HUES6 (cell line): Measurements from ENCODE around the gene GAN.

Experiments
- H3K27ac ChIP-seq: 2 replicates; pipeline ENCODE4 v1.7.0; 2013; ENCODE audit warnings: low read depth, mild to moderate bottlenecking, low read length, inconsistent platforms
- H3K27me3 ChIP-seq: 2 replicates; pipeline ENCODE4 v1.6.1; 2013; ENCODE audit warnings: low read length; ENCODE audit not compliant: control insufficient read depth, insufficient read depth
- H3K36me3 ChIP-seq: 2 replicates; pipeline ENCODE4 v1.6.1; 2013; ENCODE audit warnings: low read length; ENCODE audit not compliant: control insufficient read depth, insufficient read depth
- H3K4me1 ChIP-seq: 2 replicates; pipeline ENCODE4 v1.6.1; 2013; ENCODE audit warnings: low read length; ENCODE audit not compliant: control insufficient read depth, insufficient read depth
- H3K4me3 ChIP-seq: 2 replicates; pipeline ENCODE4 v1.5.1; 2013; ENCODE audit warnings: low read depth, low read length
- H3K9ac ChIP-seq: one replicate; pipeline ENCODE4 v1.6.1; 2013; ENCODE audit warnings: mild to moderate bottlenecking, low read length
- H3K9me3 ChIP-seq: 2 replicates; pipeline ENCODE4 v1.6.1; 2013; ENCODE audit warnings: low read depth, low read length; ENCODE audit not compliant: control insufficient read depth, insufficient read depth

Gene GAN

DNA sequence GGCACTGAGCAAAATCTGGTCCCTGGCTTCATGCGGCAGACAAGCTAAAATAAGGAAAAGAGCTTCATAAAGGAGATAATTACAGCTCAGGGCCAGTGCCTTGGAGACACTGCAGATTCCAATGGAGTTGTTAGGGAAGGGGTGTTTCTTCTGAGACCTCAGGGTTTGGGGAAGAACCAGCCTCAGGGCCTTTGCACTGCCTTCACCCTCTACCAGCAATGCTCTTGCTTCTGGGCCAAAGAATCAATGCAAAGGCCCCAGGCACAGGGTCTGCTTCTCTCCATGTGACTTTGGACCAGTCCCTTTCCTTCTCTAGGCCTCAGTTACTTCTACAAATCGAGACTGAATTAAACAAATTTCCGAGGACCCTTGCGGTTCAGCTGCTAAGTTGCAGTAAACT lies 36.2 kb upstream of the GAN start:
- Histone ChIP-seq H3K9me3 (no peaks in the 10 kb centered on the region), H3K27me3 (no peaks in the 10 kb centered on the region), H3K27ac (no peak overlapping the region), H3K4me1 (no peaks in the 10 kb centered on the region), H3K9ac (no peak overlapping the region), H3K36me3 (no peaks in the 10 kb centered on the region), H3K4me3 (no peak overlapping the region)

DNA sequence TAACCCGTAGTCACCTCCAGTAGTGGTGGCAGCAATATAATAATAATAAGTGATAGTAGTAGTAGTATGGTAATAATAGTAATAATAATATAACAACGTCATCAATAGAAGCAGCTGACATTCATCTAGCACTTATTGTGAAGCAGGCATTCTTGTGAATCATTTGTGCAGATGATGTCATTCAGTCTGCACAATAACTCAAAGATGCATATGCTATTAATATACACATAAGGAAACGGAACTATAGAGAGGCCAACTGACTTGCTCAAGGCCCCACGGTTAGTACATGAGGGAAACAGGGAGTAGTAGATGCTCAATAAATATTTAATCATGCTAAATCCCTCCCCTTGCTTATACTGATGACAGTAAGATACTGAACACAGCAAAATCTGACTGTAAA lies 35.4 kb upstream of the GAN start:
- Histone ChIP-seq H3K4me3 (no peak overlapping the region), H3K9ac (no peak overlapping the region), H3K4me1 (no peaks in the 10 kb centered on the region), H3K9me3 (no peaks in the 10 kb centered on the region), H3K27ac (no peak overlapping the region), H3K36me3 (no peaks in the 10 kb centered on the region), H3K27me3 (no peaks in the 10 kb centered on the region)

DNA sequence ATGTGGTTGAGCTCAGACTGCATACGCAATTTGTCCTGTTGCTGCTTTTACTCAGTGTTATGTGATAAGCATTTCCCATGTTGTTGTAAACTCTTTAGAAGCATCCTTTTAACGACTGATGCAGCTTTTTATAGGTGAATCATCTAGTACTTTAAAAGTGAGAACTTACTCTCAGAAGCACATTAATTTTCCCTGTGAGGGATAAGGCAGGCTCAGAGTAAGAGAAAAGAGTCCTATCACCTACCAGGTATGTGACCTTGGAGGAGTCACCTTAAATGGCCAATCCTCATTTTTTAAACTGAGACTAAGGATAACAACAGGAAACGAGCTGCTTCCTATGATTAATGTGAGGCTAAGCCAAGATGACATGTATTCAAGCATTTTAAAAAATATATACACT lies 34.4 kb upstream of the GAN start:
- Histone ChIP-seq H3K36me3 (no peaks in the 10 kb centered on the region), H3K4me1 (no peaks in the 10 kb centered on the region), H3K4me3 (no peak overlapping the region), H3K27me3 (no peaks in the 10 kb centered on the region), H3K9ac (no peak overlapping the region), H3K27ac (no peak overlapping the region), H3K9me3 (no peaks in the 10 kb centered on the region)

DNA sequence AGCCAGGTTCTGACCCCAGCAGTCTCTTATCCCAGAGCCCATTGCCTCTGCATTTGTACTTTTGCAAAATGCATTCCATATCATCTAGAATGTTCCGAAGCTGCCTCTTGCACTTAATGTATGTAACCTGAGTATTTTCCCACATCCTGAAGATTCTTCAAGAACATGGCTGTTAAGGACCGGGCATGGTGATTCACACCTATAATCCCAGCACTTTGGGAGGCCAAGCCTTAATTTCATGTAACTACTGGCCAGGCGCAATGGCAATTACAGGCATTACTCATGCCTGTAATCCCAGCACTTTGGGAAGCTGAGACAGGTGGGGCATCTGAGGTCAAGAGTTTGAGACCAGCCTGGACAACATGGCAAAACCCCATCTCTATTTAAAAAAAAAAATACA lies 31.7 kb upstream of the GAN start:
- no peaks in the 10 kb centered on the region for H3K27me3 ChIP-seq
- no peak overlapping the region for H3K4me3 ChIP-seq
- H3K9ac ChIP-seq = no peak overlapping the region
- H3K36me3 ChIP-seq = no peaks in the 10 kb centered on the region
- H3K4me1 ChIP-seq = no peaks in the 10 kb centered on the region
- H3K9me3 ChIP-seq = no peaks in the 10 kb centered on the region
- H3K27ac ChIP-seq = no peak overlapping the region

DNA sequence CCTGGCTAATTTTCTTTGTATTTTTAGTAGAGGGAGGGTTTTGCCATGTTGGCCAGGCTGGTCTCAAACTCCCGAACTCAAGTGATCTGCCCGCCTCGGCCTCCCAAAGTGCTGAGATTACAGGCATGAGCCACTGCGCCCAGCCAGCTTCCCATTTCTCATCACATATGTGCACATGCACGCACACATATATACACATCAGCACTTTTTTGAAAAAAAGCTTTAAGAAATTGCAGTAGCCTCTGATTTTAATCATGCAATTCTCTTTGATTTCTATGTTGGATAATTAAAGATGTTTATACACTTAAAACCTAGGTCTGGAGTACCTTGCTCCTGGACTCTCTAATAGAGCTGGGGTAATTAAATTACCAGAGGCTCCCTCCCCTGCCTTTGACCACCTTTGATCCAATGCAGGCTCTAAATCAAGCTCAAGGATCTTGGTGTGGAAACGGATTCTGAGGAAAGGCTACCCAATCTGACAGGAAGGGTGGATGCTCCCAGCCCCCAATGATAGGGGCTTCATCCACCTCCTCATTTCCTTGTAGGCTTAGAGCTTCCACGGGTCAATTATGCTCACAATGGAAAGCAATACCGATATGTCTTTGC lies 29.7 kb upstream of the GAN start:
- Histone ChIP-seq H3K9ac (no peak overlapping the region), H3K4me1 (no peaks in the 10 kb centered on the region), H3K27ac (no peak overlapping the region), H3K36me3 (no peaks in the 10 kb centered on the region), H3K9me3 (no peaks in the 10 kb centered on the region), H3K27me3 (no peaks in the 10 kb centered on the region), H3K4me3 (no peak overlapping the region)

DNA sequence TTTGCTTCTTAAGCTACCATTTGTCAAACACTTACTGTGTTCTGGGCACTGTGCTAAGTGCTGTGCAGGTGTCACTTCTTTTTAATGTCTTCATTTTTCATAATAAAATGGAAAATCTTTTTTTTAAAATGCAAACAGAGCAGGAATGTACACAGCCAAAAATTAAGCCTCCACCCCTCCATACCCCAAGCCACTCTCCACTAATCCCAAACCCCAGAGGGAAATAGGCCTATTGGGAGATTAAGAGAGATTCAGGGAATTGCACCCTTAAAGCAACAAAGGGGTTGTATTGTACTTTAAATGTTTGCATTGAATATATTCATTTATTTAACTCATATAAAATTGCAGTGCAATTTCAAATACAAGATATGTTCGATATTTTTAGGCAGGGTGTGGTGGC lies 28.6 kb upstream of the GAN start:
- Histone ChIP-seq H3K27me3 (no peaks in the 10 kb centered on the region), H3K9ac (no peak overlapping the region), H3K9me3 (no peaks in the 10 kb centered on the region), H3K4me3 (no peak overlapping the region), H3K4me1 (no peaks in the 10 kb centered on the region), H3K36me3 (no peaks in the 10 kb centered on the region), H3K27ac (no peak overlapping the region)

DNA sequence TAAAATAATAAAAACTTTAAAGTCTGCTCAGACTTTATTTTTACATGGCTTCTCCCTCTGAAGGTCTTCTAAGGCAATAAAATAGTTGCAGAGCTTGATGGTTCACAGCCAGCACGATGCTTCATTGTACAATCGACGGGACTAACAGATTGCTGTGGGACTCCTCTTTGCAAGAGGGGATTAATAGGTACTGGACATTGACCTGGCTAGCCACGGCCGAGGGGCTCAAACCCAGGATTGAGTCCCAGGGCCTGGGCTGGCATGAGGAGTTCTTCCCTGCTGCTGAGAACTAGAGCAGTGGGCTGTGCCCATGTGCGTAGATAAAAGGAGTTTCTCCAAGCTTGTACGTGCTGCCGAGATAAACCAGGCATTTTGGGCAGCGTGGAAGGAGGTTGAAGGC lies 23.6 kb upstream of the GAN start:
- no peaks in the 10 kb centered on the region for H3K9me3 ChIP-seq
- no peak overlapping the region for H3K27ac ChIP-seq
- H3K9ac ChIP-seq = no peak overlapping the region
- H3K4me1 ChIP-seq = no peaks in the 10 kb centered on the region
- H3K36me3 ChIP-seq = no peaks in the 10 kb centered on the region
- no peaks in the 10 kb centered on the region for H3K27me3 ChIP-seq
- no peak overlapping the region for H3K4me3 ChIP-seq

DNA sequence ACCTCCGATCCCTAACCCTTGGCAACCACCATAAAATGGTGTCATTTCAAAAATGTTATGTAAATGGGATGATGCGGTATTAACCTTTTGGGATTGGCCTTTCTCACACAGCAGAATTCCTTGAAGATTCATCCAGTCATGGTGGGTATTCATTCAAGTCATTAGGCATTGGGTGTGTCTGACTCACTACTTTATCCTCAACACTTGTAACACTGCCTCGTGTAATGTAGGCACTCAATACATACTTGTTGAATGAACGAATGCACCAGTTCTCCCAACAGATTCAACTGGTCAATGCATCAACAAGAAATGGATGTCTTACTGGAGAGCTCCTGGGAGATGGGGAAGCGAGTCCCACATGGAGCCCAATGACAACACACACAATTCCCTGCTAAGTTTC lies 21.8 kb upstream of the GAN start:
- no peak overlapping the region for H3K4me3 ChIP-seq
- H3K9ac ChIP-seq = no peak overlapping the region
- no peak overlapping the region for H3K27ac ChIP-seq
- H3K4me1 ChIP-seq = no peaks in the 10 kb centered on the region
- H3K36me3 ChIP-seq = no peaks in the 10 kb centered on the region
- H3K9me3 ChIP-seq = no peaks in the 10 kb centered on the region
- no peaks in the 10 kb centered on the region for H3K27me3 ChIP-seq

DNA sequence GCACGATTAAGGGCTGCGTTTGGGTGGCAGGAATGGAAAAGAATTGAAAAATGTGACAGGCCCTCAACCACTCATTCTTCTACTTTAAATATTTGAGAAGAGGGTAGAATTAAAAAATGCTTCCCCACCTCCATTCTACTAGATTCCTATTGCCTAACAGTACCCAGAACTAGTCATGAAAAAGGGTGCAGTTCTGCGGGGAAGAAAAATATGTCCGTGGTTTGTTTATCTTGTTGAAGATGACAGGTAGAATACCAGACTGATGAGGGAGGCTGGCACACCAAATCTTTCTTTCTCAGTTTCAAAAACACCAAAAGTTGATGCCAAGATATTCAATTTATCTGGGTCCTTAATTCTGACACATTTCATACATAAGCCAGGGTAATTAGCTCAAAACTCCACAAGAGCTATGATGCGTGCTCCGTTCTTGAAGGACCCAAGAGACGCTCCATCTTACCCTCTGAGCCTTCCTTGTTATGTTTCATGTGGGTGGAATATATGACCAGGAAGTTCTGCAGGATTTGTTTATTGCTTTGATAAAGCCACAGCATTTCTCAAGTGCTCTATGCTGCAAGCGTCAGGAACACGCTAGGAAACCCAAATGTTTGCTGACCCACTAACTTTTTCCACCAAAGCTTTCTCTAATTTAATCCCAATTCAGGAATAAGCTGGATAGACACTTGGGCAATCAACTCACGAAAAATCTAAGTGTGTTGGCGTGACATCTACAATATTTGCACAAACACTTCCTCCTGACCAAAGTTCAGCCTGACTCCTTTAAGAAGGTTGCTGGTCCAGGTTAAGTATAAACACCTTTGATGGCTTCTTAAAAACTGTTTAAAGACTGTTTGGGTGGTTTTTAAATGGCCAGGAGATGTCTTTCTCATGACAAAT lies 20.6 kb upstream of the GAN start:
- Histone ChIP-seq H3K36me3 (no peaks in the 10 kb centered on the region), H3K4me3 (no peak overlapping the region), H3K4me1 (no peaks in the 10 kb centered on the region), H3K9me3 (no peaks in the 10 kb centered on the region), H3K9ac (no peak overlapping the region), H3K27ac (no peak overlapping the region), H3K27me3 (no peaks in the 10 kb centered on the region)

DNA sequence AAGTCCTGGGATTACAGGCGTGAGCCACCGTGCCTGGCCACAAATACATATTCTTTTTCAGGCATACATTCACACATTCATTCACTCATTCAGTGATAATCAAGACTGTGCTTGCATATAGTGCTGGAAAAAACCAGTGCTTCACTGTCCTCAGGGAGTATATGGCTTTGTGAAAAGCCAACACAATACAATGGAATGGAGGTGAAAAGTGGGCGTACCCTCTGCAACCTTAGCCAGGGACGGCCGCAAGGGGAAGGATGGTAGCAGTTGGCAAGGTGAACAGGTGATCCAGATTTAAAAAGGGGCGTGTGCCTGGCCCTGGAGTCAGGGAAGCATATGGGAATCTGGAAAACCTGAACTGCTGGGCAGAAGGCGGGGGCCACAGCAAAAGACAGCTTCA lies 18.1 kb upstream of the GAN start:
- Histone ChIP-seq H3K27me3 (no peaks in the 10 kb centered on the region), H3K4me3 (no peak overlapping the region), H3K27ac (no peak overlapping the region), H3K36me3 (no peaks in the 10 kb centered on the region), H3K4me1 (no peaks in the 10 kb centered on the region), H3K9me3 (no peaks in the 10 kb centered on the region), H3K9ac (no peak overlapping the region)

DNA sequence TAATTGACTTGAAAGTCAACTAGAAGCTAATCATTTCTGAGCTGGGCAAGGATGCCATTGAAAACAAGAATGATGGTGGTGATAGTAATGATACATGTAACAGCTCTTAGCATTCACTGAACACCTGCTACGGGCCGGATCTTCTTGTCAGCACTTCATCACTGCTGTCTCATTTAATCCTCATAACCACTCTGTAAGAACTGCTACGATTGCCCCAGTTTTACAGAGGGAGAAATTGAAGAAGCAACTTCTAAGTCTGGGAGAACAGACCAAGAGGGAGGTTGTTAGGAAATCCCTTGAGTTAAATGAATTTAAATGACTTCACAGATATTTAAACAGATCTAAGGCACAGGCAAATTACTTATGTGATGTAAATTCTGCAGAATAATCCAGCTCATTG lies 7.0 kb upstream of the GAN start:
- Histone ChIP-seq H3K4me3 (no peak overlapping the region), H3K4me1 (peaks cover 4% of the 10 kb centered on the region), H3K27me3 (no peaks in the 10 kb centered on the region)

More for the DNA sequence above, 7.0 kb upstream of the GAN start:
- peaks cover 4% of the 10 kb centered on the region; the same call in 1 of the 2 replicates for H3K36me3 ChIP-seq
- no peak overlapping the region for H3K9ac ChIP-seq
- no peak overlapping the region for H3K27ac ChIP-seq
- H3K9me3 ChIP-seq = no peaks in the 10 kb centered on the region
